ENCODE measurements around the gene SERPINB3.

- TF ChIP-seq POLR2AphosphoS5 (IDR thresholded peaks at IDR 0.05; ENCODE audit: low read depth, low read length) (no peak), POLR2A (IDR thresholded peaks at IDR 0.05; ENCODE audit: low read depth, low read length) (no peak)
These were observed 27.4 kb upstream of the SERPINB3 start for GRCh38 chr18:63689064-63689463.

All from GM12892 (cell line).